IMR-90 (cell line): ENCODE measurements around the gene CDH23. TPM values are rescaled to one million over a fixed set of nuclear protein-coding genes. Genes with fewer than 3 reads are reported as not detected.

Experiments used
- ATAC-seq: fragments of 200-7000 bp; cut with Tn5 transposase; 2 replicates; pipeline ENCODE4 v1.9.1; 2020; ENCODE audit warnings: low read depth, mild to moderate bottlenecking, moderate library complexity
- BruUV-seq: library from RNA; stranded (reverse); fragments of 400-500 nt; replicated peaks from 2 replicates; lab custom pipeline; 2021; lab: Mats Ljungman, UMichigan
- CTCF ChIA-PET: fragments of 300-600 bp; formaldehyde crosslinking; extraction: SDS; loops from one replicate; lab custom pipeline; 2021; ENCODE audit warnings: antibody characterized with exemption; lab: Yijun Ruan, JAX
- POLR2A ChIA-PET: fragments of 300-600 bp; sonication (Branson Sonifier 250); formaldehyde crosslinking; loops from one replicate; lab custom pipeline; 2022; ENCODE audit warnings: antibody characterized with exemption; ENCODE audit not compliant: unreplicated experiment; lab: Charles Lee
- DNase-seq: peaks from one replicate; pipeline ENCODE4 v3.0.0; 2013
- H2AFZ ChIP-seq: replicated peaks from 2 replicates; pipeline ENCODE3; 2013; ENCODE audit warnings: low read length, mild to moderate bottlenecking; ENCODE audit not compliant: poor library complexity
- H2AK5ac ChIP-seq: 2 replicates; pipeline ENCODE4 v1.6.1; 2013; ENCODE audit warnings: low read depth, low read length, inconsistent platforms
- H2AK9ac ChIP-seq: replicated peaks from 2 replicates; pipeline ENCODE3; 2013; ENCODE audit warnings: mild to moderate bottlenecking, low read depth, low read length, moderate library complexity; ENCODE audit not compliant: poor library complexity
- H2BK120ac ChIP-seq: 2 replicates; pipeline ENCODE4 v1.6.1; 2013; ENCODE audit warnings: low read depth, low read length, inconsistent platforms
- H2BK15ac ChIP-seq: 3 replicates; pipeline ENCODE4 v1.6.1; 2013; ENCODE audit warnings: low read depth, low read length, inconsistent platforms
- H2BK20ac ChIP-seq: 2 replicates; pipeline ENCODE4 v1.6.1; 2013; ENCODE audit warnings: low read depth, mild to moderate bottlenecking, inconsistent platforms, low read length, moderate library complexity
- H2BK5ac ChIP-seq: 2 replicates; pipeline ENCODE4 v1.6.1; 2013; ENCODE audit warnings: mild to moderate bottlenecking, low read depth, low read length, inconsistent platforms; ENCODE audit not compliant: poor library complexity, severe bottlenecking
- H3K14ac ChIP-seq: replicated peaks from 2 replicates; pipeline ENCODE4 v1.6.1; 2013; ENCODE audit warnings: low read depth, low read length, inconsistent platforms
- H3K18ac ChIP-seq: 2 replicates; pipeline ENCODE4 v1.6.1; 2013; ENCODE audit warnings: low read depth, low read length, control low read depth
- H3K23ac ChIP-seq: 2 replicates; pipeline ENCODE4 v1.6.1; 2013; ENCODE audit warnings: low read depth, low read length, inconsistent platforms
- H3K27ac ChIP-seq: 2 replicates; pipeline ENCODE4 v1.5.1; 2013; ENCODE audit warnings: mild to moderate bottlenecking, control low read depth, low read length; ENCODE audit not compliant: insufficient read depth
- H3K27me3 ChIP-seq: 2 replicates; pipeline ENCODE4 v1.6.1; 2013; ENCODE audit warnings: low read length; ENCODE audit not compliant: control insufficient read depth, insufficient read depth
- H3K36me3 ChIP-seq: 2 replicates; pipeline ENCODE4 v1.6.1; 2013; ENCODE audit warnings: low read length, mixed read lengths; ENCODE audit not compliant: control insufficient read depth, insufficient read depth
- H3K4ac ChIP-seq: 2 replicates; pipeline ENCODE4 v1.6.1; 2013; ENCODE audit warnings: low read depth, low read length, inconsistent platforms
- H3K4me1 ChIP-seq: 2 replicates; pipeline ENCODE4 v1.6.1; 2013; ENCODE audit warnings: low read length, mixed read lengths; ENCODE audit not compliant: control insufficient read depth, insufficient read depth
- H3K4me2 ChIP-seq: 2 replicates; pipeline ENCODE4 v1.6.1; 2013; ENCODE audit warnings: low read depth, mild to moderate bottlenecking, control low read depth, low read length, moderate library complexity
- H3K4me3 ChIP-seq: 2 replicates; pipeline ENCODE4 v1.5.1; 2013; ENCODE audit warnings: low read depth, mild to moderate bottlenecking, control low read depth, low read length, moderate library complexity; ENCODE audit not compliant: insufficient read depth
- H3K56ac ChIP-seq: 2 replicates; pipeline ENCODE4 v1.6.1; 2013; ENCODE audit warnings: low read length, inconsistent platforms; ENCODE audit not compliant: insufficient read depth; ENCODE audit errors: extremely low read depth
- H3K79me1 ChIP-seq, 2 experiments: 2 replicates each; pipeline ENCODE4 v1.6.1; 2013; ENCODE audit warnings: low read length in 2 of 2, inconsistent platforms in 1 of 2, low read depth in 1 of 2
- H3K9ac ChIP-seq: 2 replicates; pipeline ENCODE4 v1.6.1; 2013; ENCODE audit warnings: low read depth, low read length, control low read depth
- H3K9me1 ChIP-seq: 2 replicates; pipeline ENCODE4 v1.6.1; 2013; ENCODE audit warnings: low read length, inconsistent platforms; ENCODE audit not compliant: insufficient read depth
- H3K9me3 ChIP-seq: 2 replicates; pipeline ENCODE4 v1.6.1; 2013; ENCODE audit warnings: low read length; ENCODE audit not compliant: control insufficient read depth, insufficient read depth
- H4K20me1 ChIP-seq: 2 replicates; pipeline ENCODE4 v1.6.1; 2013; ENCODE audit warnings: low read length, inconsistent platforms; ENCODE audit not compliant: insufficient read depth
- H4K5ac ChIP-seq: 2 replicates; pipeline ENCODE4 v1.6.1; 2013; ENCODE audit warnings: mild to moderate bottlenecking, low read depth, low read length, control low read depth
- H4K8ac ChIP-seq, 2 experiments: 2 replicates each; pipeline ENCODE4 v1.6.1; 2013; ENCODE audit warnings: low read depth in 2 of 2, low read length in 2 of 2, control low read depth in 1 of 2, inconsistent platforms in 1 of 2
- H4K91ac ChIP-seq: 2 replicates; pipeline ENCODE4 v1.6.1; 2013; ENCODE audit warnings: low read depth, low read length, inconsistent platforms; ENCODE audit not compliant: insufficient read depth
- BHLHE40 ChIP-seq: fragments of 150-350 bp; IDR thresholded peaks from 2 replicates; pipeline ENCODE4 v1.6.1; 2016; ENCODE audit warnings: mild to moderate bottlenecking, low read depth, low read length
- CTCF ChIP-seq: conservative IDR thresholded peaks from 2 replicates; pipeline ENCODE4 v1.5.1; 2012; ENCODE audit warnings: mild to moderate bottlenecking, low read depth, low read length, improper control_type of control experiment
- MAFK ChIP-seq: IDR thresholded peaks from 2 replicates; pipeline ENCODE4 v1.6.1; 2012; ENCODE audit warnings: low read depth, low read length, improper control_type of control experiment
- MAZ ChIP-seq: IDR thresholded peaks from 2 replicates; pipeline ENCODE4 v1.6.1; 2012; ENCODE audit warnings: low read depth, mild to moderate bottlenecking, low read length, improper control_type of control experiment, moderate library complexity, borderline replicate concordance
- MXI1 ChIP-seq: IDR thresholded peaks from 2 replicates; pipeline ENCODE4 v1.6.1; 2012; ENCODE audit warnings: low read depth, mild to moderate bottlenecking, low read length, moderate library complexity, borderline replicate concordance
- NFE2L2 ChIP-seq: fragments of 150-350 bp; IDR thresholded peaks from 2 replicates; pipeline ENCODE4 v1.6.1; 2016; ENCODE audit warnings: low read depth, mild to moderate bottlenecking, low read length
- POLR2A ChIP-seq: IDR thresholded peaks from 2 replicates; pipeline ENCODE4 v1.6.1; 2012; ENCODE audit warnings: mild to moderate bottlenecking, low read depth, low read length
- RAD21 ChIP-seq: IDR thresholded peaks from 2 replicates; pipeline ENCODE4 v1.6.1; 2012; ENCODE audit warnings: low read length, improper control_type of control experiment
- SMC3 ChIP-seq: fragments of 150-350 bp; IDR thresholded peaks from 2 replicates; pipeline ENCODE4 v1.6.1; 2016; ENCODE audit warnings: low read depth, mild to moderate bottlenecking, antibody characterized with exemption, low read length, moderate library complexity
- WGBS, 2 experiments: methylation state at CpG; one replicate each; pipeline versions ENCODE4 v1.1.5 to v1.1.7; 2013; ENCODE audit warnings: missing lambda C conversion rate in 2 of 2; ENCODE audit not compliant: insufficient read length in 1 of 2; ENCODE audit errors: extremely low coverage in 2 of 2; 5-methylcytosine and 5-hydroxymethylcytosine counted together
- dilution Hi-C: fragments of 300-500 bp; cut with HindIII; formaldehyde crosslinking; loops from one replicate; pipeline ENCODE4 v1.14.3; 2018; ENCODE audit warnings: low sequenced_read_pairs; ENCODE audit not compliant: unreplicated experiment
- in situ Hi-C: fragments of 300-500 bp; cut with MboI; formaldehyde crosslinking; loops from 3 replicates; pipeline ENCODE4 v1.14.3; 2019; ENCODE audit warnings: low sequenced_read_pairs, inconsistent platforms, mixed read lengths
- intact Hi-C: fragments of 100-400 bp; cut with micrococcal nuclease; formaldehyde crosslinking; loops from 2 replicates; pipeline ENCODE4 v1.10.0; 2022
- polyA plus RNA-seq, 3 experiments: library from polyadenylated mRNA; depleted of rRNA; stranded (reverse); fragments of >200 nt; gene quantifications; 2 replicates each; pipeline ENCODE4 v1.2.3, GENCODE V29; 2012; ENCODE audit warnings: low replicate concordance in 1 of 3
- total RNA-seq: library from RNA; depleted of rRNA; stranded (reverse); fragments of >200 nt; gene quantifications from 2 replicates; pipeline ENCODE4 v1.2.3, GENCODE V29; 2012
- TF ChIP-seq, protein P1 (sequence below): fragments of 150-350 bp; IDR thresholded peaks from 2 replicates; pipeline ENCODE4 v1.6.1; 2017; ENCODE audit warnings: mild to moderate bottlenecking, antibody characterized with exemption, low read length, low read depth
- TF ChIP-seq, protein P2 (sequence below): fragments of 150-350 bp; IDR thresholded peaks from 2 replicates; pipeline ENCODE4 v1.6.1; 2016; ENCODE audit warnings: low read depth, mild to moderate bottlenecking, low read length, moderate library complexity, borderline replicate concordance

The CDH23 gene
- total and polyA plus RNA-seq, 2 of the 4 experiments (the other 2 are of a cell fraction), result under 0.01 to 0.03 TPM

- dilution Hi-C loops, result no loop called here
- H3K56ac ChIP-seq, result no peak overlapping the region
- intact Hi-C loops, result no loop called here
- H3K36me3 ChIP-seq, result no peaks in the 10 kb centered on the region
- CTCF ChIA-PET, result interaction anchor here (0.6 kb wide), 1 partner anchor 798 kb away, joined by 3 read pairs; no protein-coding TSS in a partner anchor
- H3K4me3 ChIP-seq, result no peak overlapping the region
- DNase-seq (no peak), ATAC-seq (no peak)
- no peak overlapping the region for H2AFZ ChIP-seq
- no peak overlapping the region for H3K9ac ChIP-seq
- no peak overlapping the region for H3K4ac ChIP-seq
- no peak overlapping the region for H2BK5ac ChIP-seq
- no TSS peak for BruUV-seq
- no peak overlapping the region for H3K14ac ChIP-seq
- no peak overlapping the region for H2AK9ac ChIP-seq
- no peak overlapping the region for H2BK15ac ChIP-seq
- H2BK120ac ChIP-seq, result no peak overlapping the region
- H3K4me1 ChIP-seq, result no peaks in the 10 kb centered on the region
- peaks cover 34% of the 10 kb centered on the region for H3K27me3 ChIP-seq
- no peak overlapping the region for H2AK5ac ChIP-seq
- H3K18ac ChIP-seq, result no peak overlapping the region
- H3K23ac ChIP-seq, result no peak overlapping the region
- H3K9me3 ChIP-seq, result no peaks in the 10 kb centered on the region
- no peaks in the 10 kb centered on the region; the same call in 1 of the 2 replicates for H4K20me1 ChIP-seq
- H4K91ac ChIP-seq, result no peak overlapping the region
- no peak overlapping the region for H3K27ac ChIP-seq
- no peaks in the 10 kb centered on the region for H3K79me1 ChIP-seq
- H3K4me2 ChIP-seq, result no peak overlapping the region
- POLR2A ChIA-PET, result no interaction called here
- no peak overlapping the region for H4K5ac ChIP-seq
- WGBS, 2 experiments, result no CpG with 5 or more reads among the region's 10 CpGs
- TF ChIP-seq, protein P1, sequence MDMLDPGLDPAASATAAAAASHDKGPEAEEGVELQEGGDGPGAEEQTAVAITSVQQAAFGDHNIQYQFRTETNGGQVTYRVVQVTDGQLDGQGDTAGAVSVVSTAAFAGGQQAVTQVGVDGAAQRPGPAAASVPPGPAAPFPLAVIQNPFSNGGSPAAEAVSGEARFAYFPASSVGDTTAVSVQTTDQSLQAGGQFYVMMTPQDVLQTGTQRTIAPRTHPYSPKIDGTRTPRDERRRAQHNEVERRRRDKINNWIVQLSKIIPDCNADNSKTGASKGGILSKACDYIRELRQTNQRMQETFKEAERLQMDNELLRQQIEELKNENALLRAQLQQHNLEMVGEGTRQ, result no peak
- TF ChIP-seq BHLHE40 (no peak), POLR2A (no peak), RAD21 (no peak), CTCF (no peak), NFE2L2 (no peak), MAFK (no peak), MXI1 (no peak), MAZ (no peak), SMC3 (no peak)
- TF ChIP-seq, protein P2, sequence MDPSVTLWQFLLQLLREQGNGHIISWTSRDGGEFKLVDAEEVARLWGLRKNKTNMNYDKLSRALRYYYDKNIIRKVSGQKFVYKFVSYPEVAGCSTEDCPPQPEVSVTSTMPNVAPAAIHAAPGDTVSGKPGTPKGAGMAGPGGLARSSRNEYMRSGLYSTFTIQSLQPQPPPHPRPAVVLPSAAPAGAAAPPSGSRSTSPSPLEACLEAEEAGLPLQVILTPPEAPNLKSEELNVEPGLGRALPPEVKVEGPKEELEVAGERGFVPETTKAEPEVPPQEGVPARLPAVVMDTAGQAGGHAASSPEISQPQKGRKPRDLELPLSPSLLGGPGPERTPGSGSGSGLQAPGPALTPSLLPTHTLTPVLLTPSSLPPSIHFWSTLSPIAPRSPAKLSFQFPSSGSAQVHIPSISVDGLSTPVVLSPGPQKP, result no peak
- no peak overlapping the region for H2BK20ac ChIP-seq
- no peak overlapping the region for H4K8ac ChIP-seq
- H3K9me1 ChIP-seq, result no peaks in the 10 kb centered on the region
- in situ Hi-C loops, result no loop called here
Measured at GRCh38 chr10:71555087-71555723, 158.5 kb downstream of the CDH23 start.
